ENCODE data around the gene GGT5.

GRCh38 chr22:24232725-24233124, 12.2 kb downstream of the GGT5 start:
- TF ChIP-seq CTCF (IDR thresholded peaks at IDR 0.05; ENCODE audit: low read depth, low read length, missing input control) = no peak
- no peak for TF ChIP-seq RAD21 (IDR thresholded peaks at IDR 0.05)
- no peak for TF ChIP-seq REST (IDR thresholded peaks at IDR 0.05)
- TF ChIP-seq ZBTB33 (IDR thresholded peaks at IDR 0.05) = no peak
- TF ChIP-seq, protein P1, sequence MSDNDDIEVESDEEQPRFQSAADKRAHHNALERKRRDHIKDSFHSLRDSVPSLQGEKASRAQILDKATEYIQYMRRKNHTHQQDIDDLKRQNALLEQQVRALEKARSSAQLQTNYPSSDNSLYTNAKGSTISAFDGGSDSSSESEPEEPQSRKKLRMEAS (IDR thresholded peaks at IDR 0.05) = no peak
- TF ChIP-seq RXRA (IDR thresholded peaks at IDR 0.05) = no peak
- TF ChIP-seq JUND (IDR thresholded peaks at IDR 0.05) = no peak

Measured in liver (tissue), 3 donors.